Spleen (tissue), 11 donors: Measurements from ENCODE around the gene IL22RA2. TPM values are rescaled to one million over a fixed set of nuclear protein-coding genes. Genes with fewer than 3 reads are reported as not detected.
A peak's percentile ranks its signal among the peaks of the same experiment; 100 is the strongest.

ENCODE experiments used
- DNase-seq: peaks from one replicate; pipeline ENCODE4 v3.0.0-alpha.2; 2020
- H3K27ac ChIP-seq, 8 donors: fragments of 200-600 bp; sonication (generic) in 7 of 8; 1 replicate in 4 of 8; 2 replicates in 4 of 8; pipeline versions ENCODE4 v1.5.0 to v1.8.0; 2016 to 2021; ENCODE audit warnings: inconsistent platforms in 4 of 8, mild to moderate bottlenecking in 4 of 8, moderate library complexity in 1 of 8
- H3K27me3 ChIP-seq, 7 donors: fragments of 200-600 bp; sonication (generic) in 6 of 7; replicated peaks in 1 of 7; 1 replicate in 4 of 7; 2 replicates in 3 of 7; pipeline versions ENCODE4 v1.5.0 to v1.8.0; 2016 to 2021; ENCODE audit warnings: inconsistent platforms in 3 of 7, mild to moderate bottlenecking in 1 of 7
- H3K36me3 ChIP-seq, 6 donors: fragments of 200-600 bp; sonication (generic) in 5 of 6; 1 replicate in 4 of 6; 2 replicates in 2 of 6; pipeline versions ENCODE4 v1.5.0 to v1.8.0; 2016 to 2021; ENCODE audit warnings: inconsistent platforms in 2 of 6
- H3K4me1 ChIP-seq, 6 donors: fragments of 200-600 bp; sonication (generic) in 5 of 6; 1 replicate in 3 of 6; 2 replicates in 3 of 6; pipeline versions ENCODE4 v1.5.0 to v1.8.0; 2016 to 2021; ENCODE audit warnings: inconsistent platforms in 3 of 6
- H3K4me3 ChIP-seq, 8 donors: fragments of 200-600 bp; sonication (generic) in 7 of 8; 1 replicate in 4 of 8; 2 replicates in 4 of 8; pipeline versions ENCODE4 v1.5.0 to v1.8.0; 2016 to 2021; ENCODE audit warnings: inconsistent platforms in 4 of 8, mild to moderate bottlenecking in 4 of 8, moderate library complexity in 2 of 8
- H3K9me3 ChIP-seq, 8 donors: fragments of 200-600 bp; sonication (generic) in 7 of 8; 1 replicate in 4 of 8; 2 replicates in 4 of 8; pipeline versions ENCODE4 v1.5.0 to v1.8.0; 2016 to 2021; ENCODE audit warnings: inconsistent platforms in 4 of 8
- POLR2A ChIP-seq, 3 donors: fragments of 450-650 bp; IDR thresholded peaks; one replicate each; pipeline ENCODE4 v1.5.1; 2017; ENCODE audit warnings: antibody characterized with exemption in 3 of 3, mild to moderate bottlenecking in 1 of 3
- POLR2AphosphoS5 ChIP-seq, 3 donors: sonication (generic); formaldehyde crosslinking; IDR thresholded peaks; one replicate each; pipeline ENCODE4 v1.5.1; 2017; ENCODE audit warnings: antibody characterized with exemption in 3 of 3
- WGBS, 5 donors: extraction: QIAGEN DNeasy Blood & Tissue Kit in 3 of 5; methylation state at CpG; one replicate each; pipeline versions ENCODE4 v1.1.5 to v1.1.7; 2013 to 2018; 5-methylcytosine and 5-hydroxymethylcytosine counted together
- intact Hi-C: fragments of 100-400 bp; cut with DNase I; formaldehyde crosslinking; loops from one replicate; pipeline ENCODE4 v1.15.0; 2023; ENCODE audit warnings: low total_unique reads
- polyA plus RNA-seq, 3 donors: library from polyadenylated mRNA; stranded (reverse); fragments of 200-250 nt; gene quantifications; one replicate each; pipeline ENCODE4 v1.2.1, GENCODE V29; 2013
- total RNA-seq, 7 donors: library from RNA; depleted of rRNA in 3 of 7; stranded (reverse); fragments of >200 nt in 3 of 7; fragmentation: NEBNext Ultra II Directional in 4 of 7; extraction: Animal tissue kit (Norgen Biotek cat#: 25700) in 4 of 7; gene quantifications; one replicate each; pipeline versions ENCODE4 v1.1.0 to v1.2.1, GENCODE V29; 2016 to 2021
- TF ChIP-seq, protein P1 (sequence below), 11 experiments: fragments of 200-600 bp in 7 of 11; fragments of 450-650 bp in 4 of 11; sonication (generic) in 4 of 11; IDR thresholded peaks in 8 of 11; conservative IDR thresholded peaks in 3 of 11; 1 replicate in 7 of 11; 2 replicates in 4 of 11; pipeline versions ENCODE4 v1.4.0 to v1.8.0; 2016 to 2021; ENCODE audit warnings: antibody characterized with exemption in 11 of 11, inconsistent platforms in 4 of 11, mild to moderate bottlenecking in 1 of 11
- donor health status: healthy with polysubstance abuse.
- donor health status: DM: no; HTN: no; CAD: no; lungs with moderate emphysema.
- donor health status: DM: no; HTN: no; CAD: no.
- donor health status: Bipolar disorder and iron deficiency.
- donor health status: healthy.
- donor health status: DM: no; HTN: no; CAD: no.
- donor health status: DM: yes; HTN: yes; CAD: no.

IL22RA2 gene
- total and polyA plus RNA-seq, 10 donors = 0.06 to 2.1 (median 0.19) TPM; not detected in 5

DNA sequence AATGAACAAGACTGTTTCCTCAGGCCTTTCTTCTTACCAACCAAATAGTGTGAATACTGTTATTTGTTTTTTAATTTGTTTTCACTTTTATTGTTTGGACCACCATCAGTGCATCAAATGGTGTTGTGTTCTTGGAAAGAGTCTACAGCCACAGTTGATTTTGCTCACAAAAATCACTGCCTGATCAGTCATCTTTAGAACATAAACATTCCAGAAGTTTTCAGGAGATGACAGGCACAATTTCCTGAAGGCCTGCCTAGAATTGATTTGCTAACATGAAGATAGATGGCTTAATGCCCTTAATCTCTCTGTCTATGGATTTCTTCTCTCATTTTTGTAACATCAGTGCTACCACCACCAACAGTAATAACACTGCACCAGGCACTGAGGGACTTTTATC is 13.5 kb downstream of the IL22RA2 start:
- TF ChIP-seq POLR2AphosphoS5 (IDR thresholded peaks at IDR 0.05) (no peak), POLR2A (IDR thresholded peaks at IDR 0.05) (no peak)
- TF ChIP-seq, protein P1, sequence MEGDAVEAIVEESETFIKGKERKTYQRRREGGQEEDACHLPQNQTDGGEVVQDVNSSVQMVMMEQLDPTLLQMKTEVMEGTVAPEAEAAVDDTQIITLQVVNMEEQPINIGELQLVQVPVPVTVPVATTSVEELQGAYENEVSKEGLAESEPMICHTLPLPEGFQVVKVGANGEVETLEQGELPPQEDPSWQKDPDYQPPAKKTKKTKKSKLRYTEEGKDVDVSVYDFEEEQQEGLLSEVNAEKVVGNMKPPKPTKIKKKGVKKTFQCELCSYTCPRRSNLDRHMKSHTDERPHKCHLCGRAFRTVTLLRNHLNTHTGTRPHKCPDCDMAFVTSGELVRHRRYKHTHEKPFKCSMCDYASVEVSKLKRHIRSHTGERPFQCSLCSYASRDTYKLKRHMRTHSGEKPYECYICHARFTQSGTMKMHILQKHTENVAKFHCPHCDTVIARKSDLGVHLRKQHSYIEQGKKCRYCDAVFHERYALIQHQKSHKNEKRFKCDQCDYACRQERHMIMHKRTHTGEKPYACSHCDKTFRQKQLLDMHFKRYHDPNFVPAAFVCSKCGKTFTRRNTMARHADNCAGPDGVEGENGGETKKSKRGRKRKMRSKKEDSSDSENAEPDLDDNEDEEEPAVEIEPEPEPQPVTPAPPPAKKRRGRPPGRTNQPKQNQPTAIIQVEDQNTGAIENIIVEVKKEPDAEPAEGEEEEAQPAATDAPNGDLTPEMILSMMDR (IDR thresholded peaks at IDR 0.05 in 8 of 11, conservative IDR thresholded peaks at IDR 0.05 in 3 of 11) = no peak
- H3K36me3 ChIP-seq = no peaks in the 10 kb centered on the region
- no peak for DNase-seq
- intact Hi-C loops = no loop called here
- H3K27ac ChIP-seq = no peak overlapping the region
- peaks cover 7 to 66% (median 25%) of the 10 kb centered on the region in 6 donors for H3K4me1 ChIP-seq
- no peak overlapping the region for H3K4me3 ChIP-seq
- no peaks in the 10 kb centered on the region for H3K27me3 ChIP-seq
- H3K9me3 ChIP-seq = peaks cover 0 to 16% (median 3%) of the 10 kb centered on the region in 8 donors

DNA sequence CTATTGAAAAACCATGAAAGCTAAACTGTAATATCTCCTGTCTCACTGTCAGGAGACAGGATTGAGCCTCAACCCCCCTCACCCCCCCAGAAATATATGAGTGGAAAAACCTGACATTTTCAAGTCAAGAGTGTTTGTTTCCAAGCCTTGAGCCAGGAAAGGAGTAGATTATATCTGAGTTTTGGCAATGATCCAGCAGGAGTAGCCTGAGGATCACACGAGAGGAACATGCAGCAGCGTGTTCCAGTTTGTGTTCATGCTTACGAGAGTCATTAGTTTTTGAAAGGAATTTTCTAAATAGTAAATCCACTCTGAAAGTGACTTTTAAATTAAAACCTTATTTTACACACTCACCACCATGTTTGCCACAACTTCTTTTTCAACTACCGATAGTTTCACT is 15.8 kb downstream of the IL22RA2 start:
- peak overlapping the region in 1 of 8 donors; percentile 81 for H3K27ac ChIP-seq
- H3K9me3 ChIP-seq = no peaks in the 10 kb centered on the region
- TF ChIP-seq, protein P1 (IDR thresholded peaks at IDR 0.05 in 8 of 11, conservative IDR thresholded peaks at IDR 0.05 in 3 of 11) = no peak
- TF ChIP-seq POLR2A (IDR thresholded peaks at IDR 0.05) (no peak), POLR2AphosphoS5 (IDR thresholded peaks at IDR 0.05) (no peak)
- H3K27me3 ChIP-seq = no peaks in the 10 kb centered on the region
- no peaks in the 10 kb centered on the region for H3K36me3 ChIP-seq
- intact Hi-C loops = no loop called here
- H3K4me1 ChIP-seq = peaks cover 7 to 62% (median 21%) of the 10 kb centered on the region in 6 donors
- no peak for DNase-seq
- H3K4me3 ChIP-seq = no peak overlapping the region
- whole genome bisulfite sequencing, 5 donors = 62 to 79% (median 74%) methylated on average over 4 of the region's 4 CpGs

GRCh38 chr6:137156650-137157049 is 16.8 kb downstream of the IL22RA2 start:
- peak overlapping the region in 5 of 8 donors; percentile 53 to 82 (median 76) for H3K27ac ChIP-seq
- intact Hi-C loops = no loop called here

DNA sequence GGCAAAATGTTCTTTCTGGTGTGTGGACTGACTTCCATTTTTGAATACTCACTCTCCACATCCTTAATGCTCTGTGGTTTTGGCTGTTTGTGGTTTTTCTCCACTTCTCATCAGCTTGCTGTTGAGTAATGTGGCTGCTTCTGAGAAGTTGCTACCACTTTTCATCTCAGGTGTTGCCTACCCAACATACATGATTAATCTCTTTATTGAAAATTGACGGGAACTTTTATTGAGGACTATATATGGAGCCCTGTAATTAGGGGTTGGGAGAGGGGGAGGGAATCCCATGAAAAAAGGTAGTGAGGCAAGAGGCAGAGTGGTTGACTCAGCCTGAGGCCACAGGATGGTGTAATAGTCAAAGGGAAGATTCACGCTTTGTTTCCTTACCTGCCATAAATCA is 17.6 kb downstream of the IL22RA2 start:
- peak overlapping the region in 7 of 8 donors; percentile 53 to 82 (median 76) for H3K27ac ChIP-seq
- DNase-seq = no peak
- 23 to 38% (median 28%) methylated on average over 2 of the region's 2 CpGs for WGBS, 5 donors
- TF ChIP-seq, protein P1 (IDR thresholded peaks at IDR 0.05 in 8 of 11, conservative IDR thresholded peaks at IDR 0.05 in 3 of 11) = no peak
- peak in 1 of 3 donors; percentile 47 for TF ChIP-seq POLR2AphosphoS5 (IDR thresholded peaks at IDR 0.05)
- no peaks in the 10 kb centered on the region for H3K27me3 ChIP-seq
- peaks cover 0 to 4% (median 0%) of the 10 kb centered on the region in 8 donors for H3K9me3 ChIP-seq
- peak overlapping the region in 1 of 8 donors; percentile 13 for H3K4me3 ChIP-seq
- H3K4me1 ChIP-seq = peaks cover 7 to 46% (median 21%) of the 10 kb centered on the region in 6 donors
- intact Hi-C loops = no loop called here
- no peaks in the 10 kb centered on the region for H3K36me3 ChIP-seq

More at GRCh38 chr6:137156650-137157049, 16.8 kb downstream of the IL22RA2 start:
- TF ChIP-seq POLR2A (IDR thresholded peaks at IDR 0.05) (no peak), POLR2AphosphoS5 (IDR thresholded peaks at IDR 0.05) (no peak)
- TF ChIP-seq, protein P1 (IDR thresholded peaks at IDR 0.05 in 8 of 11, conservative IDR thresholded peaks at IDR 0.05 in 3 of 11) = no peak
- WGBS, 5 donors = 76 to 95% (median 83%) methylated on average over 1 of the region's 1 CpG
- no peaks in the 10 kb centered on the region for H3K36me3 ChIP-seq
- peaks cover 7 to 52% (median 21%) of the 10 kb centered on the region in 6 donors for H3K4me1 ChIP-seq
- peaks cover 0 to 4% (median 0%) of the 10 kb centered on the region in 8 donors for H3K9me3 ChIP-seq
- DNase-seq = no peak
- no peak overlapping the region for H3K4me3 ChIP-seq
- H3K27me3 ChIP-seq = no peaks in the 10 kb centered on the region
